ENCODE results near the gene ATG7. TPM values are rescaled to one million over a fixed set of nuclear protein-coding genes. Genes with fewer than 3 reads are reported as not detected.

ATG7 gene
- total RNA-seq, 4 donors from 2014 or later = 20.6 to 50.4 (median 39.9) TPM

DNA sequence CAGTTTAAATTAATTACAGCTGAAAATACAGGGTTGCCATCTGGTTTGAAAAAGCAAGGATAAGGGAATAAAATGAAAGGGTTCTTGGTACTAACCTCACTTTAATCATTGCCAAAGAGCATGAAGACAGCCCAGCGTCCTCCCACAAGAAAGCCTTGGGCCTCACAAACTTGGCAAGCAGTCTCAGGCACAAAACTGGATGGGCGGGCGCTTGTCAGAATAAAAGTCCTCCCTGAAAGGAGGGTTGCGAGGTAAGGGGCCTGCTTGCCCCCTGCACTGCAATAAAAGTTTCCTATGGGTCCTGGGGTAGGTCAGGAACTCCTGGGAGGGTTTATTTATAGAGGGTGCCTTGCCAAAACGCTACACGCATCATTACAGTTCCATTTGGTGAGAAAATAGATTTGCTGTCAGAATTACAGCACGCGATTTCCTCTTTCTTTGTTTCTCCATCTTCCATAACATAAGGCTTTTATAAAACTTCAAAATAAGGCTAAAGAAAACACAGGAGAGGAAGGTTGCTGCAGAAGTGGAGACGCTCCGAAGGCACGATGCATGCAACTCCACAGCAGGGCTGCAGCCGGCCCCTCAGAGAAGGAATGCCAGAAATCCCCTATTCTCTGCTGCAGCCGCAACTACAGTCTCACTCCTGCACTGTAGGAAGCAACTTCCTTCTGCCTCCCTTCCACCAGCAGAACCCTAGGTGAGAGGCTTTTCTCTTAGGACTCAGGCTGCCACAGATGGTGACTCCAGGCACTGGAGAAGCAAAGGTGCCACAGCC lies 310.2 kb downstream of the ATG7 start:
- 2% methylated on average over 13 of the region's 13 CpGs for WGBS
- TF ChIP-seq, protein P1, sequence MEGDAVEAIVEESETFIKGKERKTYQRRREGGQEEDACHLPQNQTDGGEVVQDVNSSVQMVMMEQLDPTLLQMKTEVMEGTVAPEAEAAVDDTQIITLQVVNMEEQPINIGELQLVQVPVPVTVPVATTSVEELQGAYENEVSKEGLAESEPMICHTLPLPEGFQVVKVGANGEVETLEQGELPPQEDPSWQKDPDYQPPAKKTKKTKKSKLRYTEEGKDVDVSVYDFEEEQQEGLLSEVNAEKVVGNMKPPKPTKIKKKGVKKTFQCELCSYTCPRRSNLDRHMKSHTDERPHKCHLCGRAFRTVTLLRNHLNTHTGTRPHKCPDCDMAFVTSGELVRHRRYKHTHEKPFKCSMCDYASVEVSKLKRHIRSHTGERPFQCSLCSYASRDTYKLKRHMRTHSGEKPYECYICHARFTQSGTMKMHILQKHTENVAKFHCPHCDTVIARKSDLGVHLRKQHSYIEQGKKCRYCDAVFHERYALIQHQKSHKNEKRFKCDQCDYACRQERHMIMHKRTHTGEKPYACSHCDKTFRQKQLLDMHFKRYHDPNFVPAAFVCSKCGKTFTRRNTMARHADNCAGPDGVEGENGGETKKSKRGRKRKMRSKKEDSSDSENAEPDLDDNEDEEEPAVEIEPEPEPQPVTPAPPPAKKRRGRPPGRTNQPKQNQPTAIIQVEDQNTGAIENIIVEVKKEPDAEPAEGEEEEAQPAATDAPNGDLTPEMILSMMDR (IDR thresholded peaks at IDR 0.05) = no peak
- no peak for TF ChIP-seq POLR2A (IDR thresholded peaks at IDR 0.05; ENCODE audit: low read depth)
- no peak for TF ChIP-seq EP300 (IDR thresholded peaks at IDR 0.05)
- TF ChIP-seq POLR2AphosphoS5 (IDR thresholded peaks at IDR 0.05) = peak; percentile 44 to 59
- intact Hi-C loops (cut with DNase I) = no loop called here
- Histone ChIP-seq H3K27ac (replicated peaks in 1 of 4) (peak overlapping the region; percentile 61 to 73 (median 72)), H3K36me3 (no peaks in the 10 kb centered on the region), H3K9me3 (no peaks in the 10 kb centered on the region), H3K27me3 (no peaks in the 10 kb centered on the region), H3K4me1 (peaks cover 51 to 82% (median 76%) of the 10 kb centered on the region in 4 donors), H3K4me3 (peak overlapping the region; percentile 32 to 49 (median 39))
- no peak for DNase-seq (ENCODE audit: extremely low spot score)

DNA sequence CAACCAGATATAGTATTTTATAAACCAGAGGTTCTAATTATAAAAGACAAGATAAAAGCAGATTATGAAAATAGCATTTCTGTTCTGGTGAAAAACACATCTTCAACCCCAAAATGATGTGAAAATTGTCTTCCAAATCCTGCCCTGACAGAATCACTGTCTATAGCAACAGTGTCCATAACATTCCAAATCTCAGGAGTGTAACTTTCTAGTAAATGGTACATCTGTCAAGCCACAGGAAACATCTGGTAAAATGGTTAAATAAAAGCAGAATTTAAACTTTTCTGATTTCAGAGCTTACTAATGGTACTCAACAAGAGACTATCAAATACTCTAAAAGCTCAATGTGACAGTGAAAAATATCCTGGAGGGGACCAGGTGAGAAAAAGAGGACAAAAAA lies 311.0 kb downstream of the ATG7 start:
- Histone ChIP-seq H3K36me3 (no peaks in the 10 kb centered on the region), H3K27me3 (no peaks in the 10 kb centered on the region), H3K9me3 (no peaks in the 10 kb centered on the region), H3K4me1 (peaks cover 49 to 82% (median 79%) of the 10 kb centered on the region in 4 donors), H3K27ac (replicated peaks in 1 of 4) (peak overlapping the region; percentile 61 to 73 (median 72)), H3K4me3 (no peak overlapping the region)
- TF ChIP-seq POLR2AphosphoS5 (IDR thresholded peaks at IDR 0.05) = no peak
- TF ChIP-seq, protein P1 (IDR thresholded peaks at IDR 0.05) = no peak
- intact Hi-C loops (cut with DNase I) = no loop called here
- DNase-seq (ENCODE audit: extremely low spot score) = no peak

DNA sequence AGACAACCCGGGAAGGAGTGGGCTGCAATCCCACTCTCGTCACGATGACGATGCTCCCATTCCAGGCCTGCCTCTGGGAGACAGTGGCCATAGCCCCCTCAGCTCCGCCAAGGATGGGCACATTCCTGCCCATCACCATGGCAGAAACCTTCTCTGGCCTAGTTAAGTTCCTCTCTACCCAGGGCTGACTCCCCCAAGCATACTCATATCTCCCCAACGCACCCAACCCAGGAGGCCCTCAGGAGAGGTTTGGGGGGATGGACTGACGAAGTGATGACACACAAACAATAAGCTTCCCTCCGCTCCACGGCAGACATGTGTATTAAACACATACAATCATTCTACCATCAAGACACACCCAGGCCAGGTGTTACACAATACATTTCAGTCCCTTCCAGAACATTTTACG lies 311.4 kb downstream of the ATG7 start:
- Histone ChIP-seq H3K4me1 (peaks cover 52 to 87% (median 83%) of the 10 kb centered on the region in 4 donors), H3K9me3 (no peaks in the 10 kb centered on the region), H3K36me3 (no peaks in the 10 kb centered on the region), H3K27me3 (no peaks in the 10 kb centered on the region), H3K27ac (replicated peaks in 1 of 4) (peak overlapping the region; percentile 61 to 73 (median 72)), H3K4me3 (no peak overlapping the region)
- intact Hi-C loops (cut with DNase I) = no loop called here
- WGBS = 35% methylated on average over 10 of the region's 10 CpGs
- TF ChIP-seq, protein P1 (IDR thresholded peaks at IDR 0.05) = no peak
- no peak for TF ChIP-seq POLR2AphosphoS5 (IDR thresholded peaks at IDR 0.05)
- TF ChIP-seq POLR2A (IDR thresholded peaks at IDR 0.05; ENCODE audit: low read depth) = no peak
- TF ChIP-seq EP300 (IDR thresholded peaks at IDR 0.05) = no peak
- DNase-seq (ENCODE audit: extremely low spot score) = no peak

DNA sequence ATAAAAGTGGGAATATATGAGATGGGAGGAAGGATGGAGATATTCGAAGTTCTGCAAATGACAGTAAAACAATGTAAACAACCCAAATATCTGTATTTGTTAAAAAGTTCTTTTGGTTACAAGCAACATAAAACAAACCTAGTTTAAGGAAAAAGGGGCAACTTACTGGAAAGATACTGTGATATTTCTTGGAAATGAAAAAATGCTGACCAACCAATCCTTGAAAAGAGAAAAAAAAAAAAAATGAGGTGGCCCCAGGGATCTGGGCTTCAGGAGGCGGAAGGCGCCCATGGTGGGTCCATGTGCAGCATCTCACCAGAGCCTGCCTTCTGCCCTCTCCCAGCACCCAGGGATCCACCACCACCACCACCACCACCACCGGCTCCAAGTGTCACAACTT lies 312.4 kb downstream of the ATG7 start:
- no peak for DNase-seq (ENCODE audit: extremely low spot score)

More for the DNA sequence above, 312.4 kb downstream of the ATG7 start:
- TF ChIP-seq, protein P1 (IDR thresholded peaks at IDR 0.05) = no peak
- no peak for TF ChIP-seq POLR2AphosphoS5 (IDR thresholded peaks at IDR 0.05)
- no peak for TF ChIP-seq EP300 (IDR thresholded peaks at IDR 0.05)
- no peak for TF ChIP-seq POLR2A (IDR thresholded peaks at IDR 0.05; ENCODE audit: low read depth)
- 93% methylated on average over 4 of the region's 4 CpGs for WGBS
- Histone ChIP-seq H3K27ac (replicated peaks in 1 of 4) (no peak overlapping the region), H3K4me3 (no peak overlapping the region), H3K36me3 (no peaks in the 10 kb centered on the region), H3K9me3 (no peaks in the 10 kb centered on the region), H3K4me1 (peaks cover 61 to 96% (median 92%) of the 10 kb centered on the region in 4 donors), H3K27me3 (no peaks in the 10 kb centered on the region)
- intact Hi-C loops (cut with DNase I) = no loop called here
